BJ (cell line): Measurements from ENCODE around the gene GOLGA2. TPM values are rescaled to one million over a fixed set of nuclear protein-coding genes. Genes with fewer than 3 reads are reported as not detected.

Experiments
- CTCF ChIA-PET: fragments of 350-600 bp; formaldehyde crosslinking; extraction: SDS; loops from one replicate; lab custom pipeline; 2021; ENCODE audit warnings: antibody characterized with exemption, inconsistent platforms; lab: Yijun Ruan, JAX
- POLR2A ChIA-PET: fragments of 300-600 bp; sonication (Branson Sonifier 250); formaldehyde crosslinking; extraction: SDS; loops from one replicate; lab custom pipeline; 2021; ENCODE audit warnings: antibody characterized with exemption; lab: Charles Lee
- DNase-seq: peaks from one replicate; pipeline ENCODE4 v3.0.0-alpha.2; 2011; ENCODE audit warnings: low read depth
- H3K27me3 ChIP-seq: 2 replicates; pipeline ENCODE4 v1.6.0; 2011; ENCODE audit warnings: low read length; ENCODE audit not compliant: control insufficient read depth, insufficient read depth
- H3K36me3 ChIP-seq: 2 replicates; pipeline ENCODE4 v1.5.1; 2011; ENCODE audit warnings: low read length; ENCODE audit not compliant: control insufficient read depth, insufficient read depth
- H3K4me3 ChIP-seq: 2 replicates; pipeline ENCODE4 v1.5.1; 2011; ENCODE audit warnings: low read depth, mild to moderate bottlenecking, control low read depth, low read length
- polyA plus RNA-seq: library from polyadenylated mRNA; depleted of rRNA; stranded (reverse); fragments of >200 nt; gene quantifications from 2 replicates; pipeline ENCODE4 v1.2.3, GENCODE V29; 2011; rRNA removed
- small RNA-seq: library from RNA; depleted of rRNA; stranded (forward); fragments of <200 nt; gene quantifications from one replicate; pipeline ENCODE3, GENCODE V24; 2012; ENCODE audit warnings: low replicate concordance, low read depth; ENCODE audit not compliant: insufficient read length
- TF ChIP-seq, protein P1 (sequence below): IDR thresholded peaks from 2 replicates; pipeline ENCODE4 v1.5.1; 2011; ENCODE audit warnings: low read depth, mild to moderate bottlenecking, control low read depth, inconsistent platforms, low read length, moderate library complexity; ENCODE audit not compliant: insufficient read depth

Gene GOLGA2
- polyA plus RNA-seq, 1 experiment, result 91.1 TPM

DNA sequence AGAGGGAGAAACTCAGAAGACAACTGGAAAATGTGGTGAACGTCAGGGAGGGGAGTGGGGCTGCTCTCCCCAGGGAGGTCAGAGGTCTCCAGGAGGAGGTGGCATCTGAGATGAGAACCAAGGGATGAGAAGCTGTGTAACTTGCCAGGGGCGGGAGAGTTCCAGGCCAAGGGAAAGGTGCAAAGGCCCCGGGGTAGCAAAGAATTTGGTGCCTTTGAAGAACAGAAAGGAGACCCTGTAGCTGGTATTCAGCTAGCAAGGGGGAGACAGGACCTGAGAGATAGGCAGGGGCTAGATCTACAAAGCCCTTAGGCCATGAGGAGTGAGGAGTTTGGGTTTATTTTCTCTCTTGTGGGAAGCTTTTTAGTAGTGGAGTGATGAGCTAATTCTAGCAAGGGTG, 69.3 kb downstream of the GOLGA2 start:
- CTCF ChIA-PET, result interaction anchor here (0.8 to 1.3 kb wide), 2 partner anchors 14 to 16 kb away, joined by 3 read pairs; partner anchors contain the start of gene CIZ1
- Histone ChIP-seq H3K36me3 (no peaks in the 10 kb centered on the region), H3K27me3 (no peaks in the 10 kb centered on the region), H3K4me3 (no peak overlapping the region)
- TF ChIP-seq, protein P1, sequence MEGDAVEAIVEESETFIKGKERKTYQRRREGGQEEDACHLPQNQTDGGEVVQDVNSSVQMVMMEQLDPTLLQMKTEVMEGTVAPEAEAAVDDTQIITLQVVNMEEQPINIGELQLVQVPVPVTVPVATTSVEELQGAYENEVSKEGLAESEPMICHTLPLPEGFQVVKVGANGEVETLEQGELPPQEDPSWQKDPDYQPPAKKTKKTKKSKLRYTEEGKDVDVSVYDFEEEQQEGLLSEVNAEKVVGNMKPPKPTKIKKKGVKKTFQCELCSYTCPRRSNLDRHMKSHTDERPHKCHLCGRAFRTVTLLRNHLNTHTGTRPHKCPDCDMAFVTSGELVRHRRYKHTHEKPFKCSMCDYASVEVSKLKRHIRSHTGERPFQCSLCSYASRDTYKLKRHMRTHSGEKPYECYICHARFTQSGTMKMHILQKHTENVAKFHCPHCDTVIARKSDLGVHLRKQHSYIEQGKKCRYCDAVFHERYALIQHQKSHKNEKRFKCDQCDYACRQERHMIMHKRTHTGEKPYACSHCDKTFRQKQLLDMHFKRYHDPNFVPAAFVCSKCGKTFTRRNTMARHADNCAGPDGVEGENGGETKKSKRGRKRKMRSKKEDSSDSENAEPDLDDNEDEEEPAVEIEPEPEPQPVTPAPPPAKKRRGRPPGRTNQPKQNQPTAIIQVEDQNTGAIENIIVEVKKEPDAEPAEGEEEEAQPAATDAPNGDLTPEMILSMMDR, result no peak
- DNase-seq, result no peak
- POLR2A ChIA-PET, result no interaction called here

Small RNA genes lying within 50 kb of the gene (small RNA-seq; reads per million reads assigned to genes)
- gene MIR199B, result 5,087 reads per million, percentile 98 among the genes with 10 or more reads in this experiment
- gene MIR3154, result not detected

Other genes with a start within 250 kb of the GOLGA2 start
- gene NAIF1, start 208.7 kb downstream of the GOLGA2 start, polyA plus RNA-seq, result 8.2 and 10.6 TPM in 2 replicates
- 10.2 and 12.9 TPM in 2 replicates for gene SLC25A25, start 207.8 kb downstream of the GOLGA2 start, polyA plus RNA-seq
- 59.7 and 91.9 TPM in 2 replicates for gene PTGES2, start 148.3 kb downstream of the GOLGA2 start, polyA plus RNA-seq
- not detected in 2 replicates for gene LCN2, start 126.6 kb downstream of the GOLGA2 start, polyA plus RNA-seq
- gene BBLN, start 115.7 kb downstream of the GOLGA2 start, polyA plus RNA-seq, result 45.0 and 60.4 TPM in 2 replicates
- gene CIZ1, start 84.4 kb downstream of the GOLGA2 start, polyA plus RNA-seq, result 24.0 and 36.0 TPM in 2 replicates
- 6.4 and 8.4 TPM in 2 replicates for gene DNM1, start 72.6 kb downstream of the GOLGA2 start, polyA plus RNA-seq
- 76.4 and 77.4 TPM in 2 replicates for gene SWI5, start 269 bp upstream of the GOLGA2 start, polyA plus RNA-seq
- gene TRUB2, start 46.4 kb upstream of the GOLGA2 start, polyA plus RNA-seq, result 20.6 and 25.9 TPM in 2 replicates
- gene COQ4, start 46.8 kb upstream of the GOLGA2 start, polyA plus RNA-seq, result 27.3 and 34.6 TPM in 2 replicates
- gene SLC27A4, start 64.5 kb upstream of the GOLGA2 start, polyA plus RNA-seq, result 9.3 and 15.2 TPM in 2 replicates
- 68.7 and 95.7 TPM in 2 replicates for gene URM1, start 95.4 kb upstream of the GOLGA2 start, polyA plus RNA-seq
- 193 and 309 TPM in 2 replicates for gene CERCAM, start 144.8 kb upstream of the GOLGA2 start, polyA plus RNA-seq
- 16.3 and 21.5 TPM in 2 replicates for gene ODF2, start 180.0 kb upstream of the GOLGA2 start, polyA plus RNA-seq
- 22.0 and 25.0 TPM in 2 replicates for gene GLE1, start 228.7 kb upstream of the GOLGA2 start, polyA plus RNA-seq